Liver (tissue), 9 donors: ENCODE results near the gene CMTM2. TPM values are rescaled to one million over a fixed set of nuclear protein-coding genes. Genes with fewer than 3 reads are reported as not detected.

ENCODE experiments used
- DNase-seq: peaks from one replicate; pipeline ENCODE4 v3.0.0-alpha.2; 2017; ENCODE audit warnings: low spot score
- H3K27ac ChIP-seq, 2 donors: one replicate each; pipeline ENCODE4 v1.7.0; 2013; ENCODE audit warnings: inconsistent platforms in 2 of 2, low read length in 2 of 2, control low read depth in 1 of 2, low read depth in 1 of 2, mild to moderate bottlenecking in 1 of 2
- H3K27me3 ChIP-seq, 4 donors: one replicate each; pipeline versions ENCODE4 v1.6.1 to v1.7.0; 2013; ENCODE audit warnings: low read length in 3 of 4, inconsistent platforms in 1 of 4, mild to moderate bottlenecking in 1 of 4, moderate library complexity in 1 of 4; ENCODE audit not compliant: control insufficient read depth in 4 of 4, insufficient read depth in 4 of 4
- H3K36me3 ChIP-seq, 4 donors: one replicate each; pipeline versions ENCODE4 v1.6.1 to v1.7.0; 2013; ENCODE audit warnings: low read length in 3 of 4, mild to moderate bottlenecking in 3 of 4, low read depth in 1 of 4, moderate library complexity in 1 of 4; ENCODE audit not compliant: control insufficient read depth in 4 of 4, insufficient read depth in 3 of 4
- H3K4me1 ChIP-seq, 4 donors: one replicate each; pipeline versions ENCODE4 v1.6.1 to v1.7.0; 2013; ENCODE audit warnings: low read length in 3 of 4, mild to moderate bottlenecking in 3 of 4, moderate library complexity in 1 of 4; ENCODE audit not compliant: control insufficient read depth in 4 of 4, insufficient read depth in 4 of 4
- H3K4me3 ChIP-seq, 3 donors: one replicate each; pipeline versions ENCODE4 v1.6.1 to v1.7.0; 2013; ENCODE audit warnings: low read length in 3 of 3, control low read depth in 1 of 3, low read depth in 1 of 3, mild to moderate bottlenecking in 1 of 3
- H3K9ac ChIP-seq, 2 donors: one replicate each; pipeline ENCODE4 v1.7.0; 2013; ENCODE audit warnings: low read length in 2 of 2, mild to moderate bottlenecking in 2 of 2, moderate library complexity in 2 of 2, control low read depth in 1 of 2, low read depth in 1 of 2
- H3K9me3 ChIP-seq, 4 donors: one replicate each; pipeline versions ENCODE4 v1.6.1 to v1.7.0; 2013; ENCODE audit warnings: low read length in 3 of 4; ENCODE audit not compliant: control insufficient read depth in 4 of 4
- EGR1 ChIP-seq, 2 donors: IDR thresholded peaks; 2 replicates each; pipeline ENCODE4 v1.6.1; 2016 to 2018; ENCODE audit warnings: antibody characterized with exemption in 2 of 2, low read depth in 2 of 2
- FOXA1 ChIP-seq: IDR thresholded peaks from 2 replicates; pipeline ENCODE4 v1.6.1; 2016; ENCODE audit warnings: antibody characterized with exemption
- FOXA2 ChIP-seq: IDR thresholded peaks from 2 replicates; pipeline ENCODE4 v1.6.1; 2016; ENCODE audit warnings: antibody characterized with exemption
- GABPA ChIP-seq, 2 donors: IDR thresholded peaks in 1 of 2; conservative IDR thresholded peaks in 1 of 2; 2 replicates each; pipeline ENCODE4 v1.6.1; 2016; ENCODE audit warnings: antibody characterized with exemption in 2 of 2, mild to moderate bottlenecking in 1 of 2, moderate library complexity in 1 of 2
- HNF4A ChIP-seq, 2 donors: conservative IDR thresholded peaks; 2 replicates each; pipeline ENCODE4 v1.6.1; 2016; ENCODE audit warnings: antibody characterized with exemption in 2 of 2, mild to moderate bottlenecking in 2 of 2
- HNF4G ChIP-seq: IDR thresholded peaks from 2 replicates; pipeline ENCODE4 v1.6.1; 2016; ENCODE audit warnings: antibody characterized with exemption
- JUND ChIP-seq, 2 donors: IDR thresholded peaks; 2 replicates each; pipeline ENCODE4 v1.6.1; 2016; ENCODE audit warnings: antibody characterized with exemption in 2 of 2
- NR2F2 ChIP-seq: IDR thresholded peaks from 2 replicates; pipeline ENCODE4 v1.6.1; 2016; ENCODE audit warnings: antibody characterized with exemption
- RAD21 ChIP-seq, 2 donors: IDR thresholded peaks; 2 replicates each; pipeline ENCODE4 v1.6.1; 2016; ENCODE audit warnings: antibody characterized with exemption in 2 of 2, mild to moderate bottlenecking in 2 of 2
- RXRA ChIP-seq, 2 donors: IDR thresholded peaks; 2 replicates each; pipeline ENCODE4 v1.6.1; 2017 to 2018; ENCODE audit warnings: antibody characterized with exemption in 2 of 2, mild to moderate bottlenecking in 1 of 2
- SP1 ChIP-seq: IDR thresholded peaks from 2 replicates; pipeline ENCODE4 v1.6.1; 2018; ENCODE audit warnings: antibody characterized with exemption, mild to moderate bottlenecking
- TAF1 ChIP-seq: conservative IDR thresholded peaks from 2 replicates; pipeline ENCODE4 v1.6.1; 2016; ENCODE audit warnings: antibody characterized with exemption, mild to moderate bottlenecking
- YY1 ChIP-seq: IDR thresholded peaks from 2 replicates; pipeline ENCODE4 v1.6.1; 2016; ENCODE audit warnings: antibody characterized with exemption, mild to moderate bottlenecking
- WGBS: extraction: QIAGEN DNeasy Blood & Tissue Kit; methylation state at CpG from one replicate; pipeline ENCODE4 v1.1.7; 2013; 5-methylcytosine and 5-hydroxymethylcytosine counted together
- polyA plus RNA-seq, 2 donors: library from polyadenylated mRNA; stranded (reverse) in 1 of 2; unstranded in 1 of 2; fragments of 200-250 nt in 1 of 2; fragments of >200 nt in 1 of 2; fragmentation: Nextera tagmentation in 1 of 2; extraction: Ambion mirVana in 1 of 2; gene quantifications; one replicate each; pipeline versions ENCODE4 v1.2.1 to v1.2.3, GENCODE V29; 2013 to 2015
- total RNA-seq, 2 donors: library from RNA; depleted of rRNA; stranded (reverse); fragments of >200 nt; gene quantifications; one replicate each; pipeline ENCODE4 v1.2.3, GENCODE V29; 2014
- TF ChIP-seq, protein P1 (sequence below): IDR thresholded peaks from 2 replicates; pipeline ENCODE4 v1.6.1; 2016; ENCODE audit warnings: antibody characterized with exemption
- TF ChIP-seq, protein P2 (sequence below): IDR thresholded peaks from 2 replicates; pipeline ENCODE4 v1.6.1; 2016; ENCODE audit warnings: antibody characterized with exemption, mild to moderate bottlenecking
- TF ChIP-seq, protein P3 (sequence below): fragments of 150-350 bp; IDR thresholded peaks from 2 replicates; pipeline ENCODE4 v1.5.1; 2017; ENCODE audit warnings: improper control_type of control experiment, low read depth, low read length; ENCODE audit not compliant: missing input control
- TF ChIP-seq, protein P4 (sequence below): IDR thresholded peaks from 2 replicates; pipeline ENCODE4 v1.6.1; 2016; ENCODE audit warnings: antibody characterized with exemption
- TF ChIP-seq, protein P5 (sequence below): IDR thresholded peaks from 2 replicates; pipeline ENCODE4 v1.6.1; 2016; ENCODE audit warnings: antibody characterized with exemption
- donor health status: healthy.
- donor health status: healthy.
- donor health status: healthy.
- donor health status: healthy.
- donor health status: healthy.

Gene CMTM2
- total and polyA plus RNA-seq, 4 donors = 0.50 to 1.1 (median 0.62) TPM

DNA sequence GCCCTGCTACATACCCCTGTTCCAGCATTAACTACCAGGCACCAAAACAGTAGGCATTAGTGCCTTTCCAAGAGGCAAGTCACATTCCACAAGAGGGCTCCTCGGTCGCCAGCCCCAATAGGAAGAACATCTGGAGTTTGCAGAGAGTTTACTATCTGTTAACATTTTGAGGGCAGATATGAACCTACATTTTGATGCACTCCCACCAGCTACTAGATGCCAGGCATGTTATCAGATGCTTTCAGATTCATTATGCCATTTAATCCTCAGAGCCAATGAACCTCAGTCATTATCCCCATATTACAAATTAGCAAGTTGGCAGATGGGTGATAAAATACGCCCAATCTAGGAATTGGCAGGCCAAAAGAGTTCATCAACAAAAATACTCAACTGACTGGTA lies 4.2 kb upstream of the CMTM2 start:
- Histone ChIP-seq H3K9me3 (no peaks in the 10 kb centered on the region), H3K9ac (no peak overlapping the region), H3K27me3 (peaks cover 0 to 9% (median 0%) of the 10 kb centered on the region in 4 donors), H3K27ac (no peak overlapping the region), H3K4me1 (peaks cover 4 to 12% (median 5%) of the 10 kb centered on the region in 4 donors), H3K36me3 (no peaks in the 10 kb centered on the region), H3K4me3 (no peak overlapping the region)
- WGBS = 99% methylated on average over 3 of the region's 3 CpGs
- DNase-seq = no peak
- no peak for TF ChIP-seq SP1
- no peak for TF ChIP-seq HNF4A (conservative IDR thresholded peaks at IDR 0.05)
- TF ChIP-seq, protein P1, sequence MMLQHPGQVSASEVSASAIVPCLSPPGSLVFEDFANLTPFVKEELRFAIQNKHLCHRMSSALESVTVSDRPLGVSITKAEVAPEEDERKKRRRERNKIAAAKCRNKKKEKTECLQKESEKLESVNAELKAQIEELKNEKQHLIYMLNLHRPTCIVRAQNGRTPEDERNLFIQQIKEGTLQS = no peak
- TF ChIP-seq, protein P2, sequence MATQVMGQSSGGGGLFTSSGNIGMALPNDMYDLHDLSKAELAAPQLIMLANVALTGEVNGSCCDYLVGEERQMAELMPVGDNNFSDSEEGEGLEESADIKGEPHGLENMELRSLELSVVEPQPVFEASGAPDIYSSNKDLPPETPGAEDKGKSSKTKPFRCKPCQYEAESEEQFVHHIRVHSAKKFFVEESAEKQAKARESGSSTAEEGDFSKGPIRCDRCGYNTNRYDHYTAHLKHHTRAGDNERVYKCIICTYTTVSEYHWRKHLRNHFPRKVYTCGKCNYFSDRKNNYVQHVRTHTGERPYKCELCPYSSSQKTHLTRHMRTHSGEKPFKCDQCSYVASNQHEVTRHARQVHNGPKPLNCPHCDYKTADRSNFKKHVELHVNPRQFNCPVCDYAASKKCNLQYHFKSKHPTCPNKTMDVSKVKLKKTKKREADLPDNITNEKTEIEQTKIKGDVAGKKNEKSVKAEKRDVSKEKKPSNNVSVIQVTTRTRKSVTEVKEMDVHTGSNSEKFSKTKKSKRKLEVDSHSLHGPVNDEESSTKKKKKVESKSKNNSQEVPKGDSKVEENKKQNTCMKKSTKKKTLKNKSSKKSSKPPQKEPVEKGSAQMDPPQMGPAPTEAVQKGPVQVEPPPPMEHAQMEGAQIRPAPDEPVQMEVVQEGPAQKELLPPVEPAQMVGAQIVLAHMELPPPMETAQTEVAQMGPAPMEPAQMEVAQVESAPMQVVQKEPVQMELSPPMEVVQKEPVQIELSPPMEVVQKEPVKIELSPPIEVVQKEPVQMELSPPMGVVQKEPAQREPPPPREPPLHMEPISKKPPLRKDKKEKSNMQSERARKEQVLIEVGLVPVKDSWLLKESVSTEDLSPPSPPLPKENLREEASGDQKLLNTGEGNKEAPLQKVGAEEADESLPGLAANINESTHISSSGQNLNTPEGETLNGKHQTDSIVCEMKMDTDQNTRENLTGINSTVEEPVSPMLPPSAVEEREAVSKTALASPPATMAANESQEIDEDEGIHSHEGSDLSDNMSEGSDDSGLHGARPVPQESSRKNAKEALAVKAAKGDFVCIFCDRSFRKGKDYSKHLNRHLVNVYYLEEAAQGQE = no peak
- TF ChIP-seq RAD21 (IDR thresholded peaks at IDR 0.05) = no peak
- no peak for TF ChIP-seq NR2F2
- TF ChIP-seq, protein P3, sequence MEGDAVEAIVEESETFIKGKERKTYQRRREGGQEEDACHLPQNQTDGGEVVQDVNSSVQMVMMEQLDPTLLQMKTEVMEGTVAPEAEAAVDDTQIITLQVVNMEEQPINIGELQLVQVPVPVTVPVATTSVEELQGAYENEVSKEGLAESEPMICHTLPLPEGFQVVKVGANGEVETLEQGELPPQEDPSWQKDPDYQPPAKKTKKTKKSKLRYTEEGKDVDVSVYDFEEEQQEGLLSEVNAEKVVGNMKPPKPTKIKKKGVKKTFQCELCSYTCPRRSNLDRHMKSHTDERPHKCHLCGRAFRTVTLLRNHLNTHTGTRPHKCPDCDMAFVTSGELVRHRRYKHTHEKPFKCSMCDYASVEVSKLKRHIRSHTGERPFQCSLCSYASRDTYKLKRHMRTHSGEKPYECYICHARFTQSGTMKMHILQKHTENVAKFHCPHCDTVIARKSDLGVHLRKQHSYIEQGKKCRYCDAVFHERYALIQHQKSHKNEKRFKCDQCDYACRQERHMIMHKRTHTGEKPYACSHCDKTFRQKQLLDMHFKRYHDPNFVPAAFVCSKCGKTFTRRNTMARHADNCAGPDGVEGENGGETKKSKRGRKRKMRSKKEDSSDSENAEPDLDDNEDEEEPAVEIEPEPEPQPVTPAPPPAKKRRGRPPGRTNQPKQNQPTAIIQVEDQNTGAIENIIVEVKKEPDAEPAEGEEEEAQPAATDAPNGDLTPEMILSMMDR = no peak
- no peak for TF ChIP-seq YY1
- TF ChIP-seq HNF4G = no peak
- no peak for TF ChIP-seq RXRA (IDR thresholded peaks at IDR 0.05)
- no peak for TF ChIP-seq TAF1
- no peak for TF ChIP-seq EGR1 (IDR thresholded peaks at IDR 0.05; ENCODE audit: low read depth in 2 of 2)
- TF ChIP-seq, protein P4, sequence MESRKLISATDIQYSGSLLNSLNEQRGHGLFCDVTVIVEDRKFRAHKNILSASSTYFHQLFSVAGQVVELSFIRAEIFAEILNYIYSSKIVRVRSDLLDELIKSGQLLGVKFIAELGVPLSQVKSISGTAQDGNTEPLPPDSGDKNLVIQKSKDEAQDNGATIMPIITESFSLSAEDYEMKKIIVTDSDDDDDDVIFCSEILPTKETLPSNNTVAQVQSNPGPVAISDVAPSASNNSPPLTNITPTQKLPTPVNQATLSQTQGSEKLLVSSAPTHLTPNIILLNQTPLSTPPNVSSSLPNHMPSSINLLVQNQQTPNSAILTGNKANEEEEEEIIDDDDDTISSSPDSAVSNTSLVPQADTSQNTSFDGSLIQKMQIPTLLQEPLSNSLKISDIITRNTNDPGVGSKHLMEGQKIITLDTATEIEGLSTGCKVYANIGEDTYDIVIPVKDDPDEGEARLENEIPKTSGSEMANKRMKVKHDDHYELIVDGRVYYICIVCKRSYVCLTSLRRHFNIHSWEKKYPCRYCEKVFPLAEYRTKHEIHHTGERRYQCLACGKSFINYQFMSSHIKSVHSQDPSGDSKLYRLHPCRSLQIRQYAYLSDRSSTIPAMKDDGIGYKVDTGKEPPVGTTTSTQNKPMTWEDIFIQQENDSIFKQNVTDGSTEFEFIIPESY = no peak
- TF ChIP-seq, protein P5, sequence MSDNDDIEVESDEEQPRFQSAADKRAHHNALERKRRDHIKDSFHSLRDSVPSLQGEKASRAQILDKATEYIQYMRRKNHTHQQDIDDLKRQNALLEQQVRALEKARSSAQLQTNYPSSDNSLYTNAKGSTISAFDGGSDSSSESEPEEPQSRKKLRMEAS = no peak
- no peak for TF ChIP-seq GABPA (IDR thresholded peaks at IDR 0.05 in 1 of 2, conservative IDR thresholded peaks at IDR 0.05 in 1 of 2)
- TF ChIP-seq FOXA2 = no peak
- no peak for TF ChIP-seq FOXA1
- TF ChIP-seq JUND (IDR thresholded peaks at IDR 0.05) = no peak
